Mesendoderm (in vitro differentiated cells): ENCODE measurements around the gene FAM151A.

Experiments
- DNase-seq: peaks from one replicate; pipeline ENCODE4 v3.0.0; 2013
- H2AK5ac ChIP-seq: 2 replicates; pipeline ENCODE4 v1.6.1; 2013; ENCODE audit warnings: low read length, inconsistent platforms
- H2BK120ac ChIP-seq: 2 replicates; pipeline ENCODE4 v1.6.1; 2013; ENCODE audit warnings: low read depth, mild to moderate bottlenecking, low read length, moderate library complexity, mixed read lengths
- H2BK15ac ChIP-seq: replicated peaks from 2 replicates; pipeline ENCODE4 v1.6.1; 2013; ENCODE audit warnings: low read depth, mild to moderate bottlenecking, moderate library complexity
- H2BK5ac ChIP-seq: 2 replicates; pipeline ENCODE4 v1.6.1; 2013; ENCODE audit warnings: low read length, inconsistent platforms
- H3K18ac ChIP-seq: 2 replicates; pipeline ENCODE4 v1.6.1; 2013; ENCODE audit warnings: mild to moderate bottlenecking, low read length, mixed read lengths
- H3K23ac ChIP-seq: one replicate; pipeline ENCODE4 v1.6.1; 2013; ENCODE audit warnings: low read length
- H3K27ac ChIP-seq: 2 replicates; pipeline ENCODE4 v1.5.1; 2013; ENCODE audit warnings: low read depth, mild to moderate bottlenecking, inconsistent platforms, low read length, moderate library complexity
- H3K27me3 ChIP-seq: 2 replicates; pipeline ENCODE4 v1.6.1; 2013; ENCODE audit warnings: low read length, control low read depth, mild to moderate bottlenecking, inconsistent platforms; ENCODE audit not compliant: insufficient read depth, poor library complexity
- H3K36me3 ChIP-seq: 2 replicates; pipeline ENCODE4 v1.6.1; 2013; ENCODE audit warnings: low read length, inconsistent platforms; ENCODE audit not compliant: control insufficient read depth, insufficient read depth
- H3K4ac ChIP-seq: one replicate; pipeline ENCODE4 v1.6.1; 2013; ENCODE audit warnings: low read depth, mild to moderate bottlenecking, low read length, moderate library complexity
- H3K4me1 ChIP-seq: 2 replicates; pipeline ENCODE4 v1.6.1; 2013; ENCODE audit warnings: low read depth, low read length, inconsistent platforms; ENCODE audit not compliant: control insufficient read depth
- H3K4me2 ChIP-seq: 2 replicates; pipeline ENCODE4 v1.6.1; 2013; ENCODE audit warnings: low read length
- H3K4me3 ChIP-seq: 2 replicates; pipeline ENCODE4 v1.5.1; 2013; ENCODE audit warnings: mild to moderate bottlenecking, low read length
- H3K56ac ChIP-seq: one replicate; pipeline ENCODE4 v1.6.1; 2013; ENCODE audit warnings: low read length
- H3K79me1 ChIP-seq: 2 replicates; pipeline ENCODE4 v1.6.1; 2013; ENCODE audit warnings: low read length, inconsistent platforms
- H3K79me2 ChIP-seq: 2 replicates; pipeline ENCODE4 v1.6.1; 2013; ENCODE audit warnings: mild to moderate bottlenecking, low read length; ENCODE audit not compliant: control insufficient read depth, insufficient read depth
- H3K9ac ChIP-seq: 2 replicates; pipeline ENCODE4 v1.6.1; 2013; ENCODE audit warnings: low read length, inconsistent platforms
- H4K5ac ChIP-seq: one replicate; pipeline ENCODE4 v1.6.1; 2013; ENCODE audit warnings: low read length
- H4K8ac ChIP-seq: one replicate; pipeline ENCODE4 v1.6.1; 2013; ENCODE audit warnings: low read depth, mild to moderate bottlenecking, control low read depth, low read length, moderate library complexity
- WGBS: extraction: QIAGEN DNeasy Blood & Tissue Kit; methylation state at CpG from one replicate; pipeline ENCODE4 v1.1.7; 2013; ENCODE audit warnings: low lambda C conversion rate, missing lambda C conversion rate; ENCODE audit not compliant: insufficient coverage; ENCODE audit errors: extremely low coverage; 5-methylcytosine and 5-hydroxymethylcytosine counted together

FAM151A gene

DNA sequence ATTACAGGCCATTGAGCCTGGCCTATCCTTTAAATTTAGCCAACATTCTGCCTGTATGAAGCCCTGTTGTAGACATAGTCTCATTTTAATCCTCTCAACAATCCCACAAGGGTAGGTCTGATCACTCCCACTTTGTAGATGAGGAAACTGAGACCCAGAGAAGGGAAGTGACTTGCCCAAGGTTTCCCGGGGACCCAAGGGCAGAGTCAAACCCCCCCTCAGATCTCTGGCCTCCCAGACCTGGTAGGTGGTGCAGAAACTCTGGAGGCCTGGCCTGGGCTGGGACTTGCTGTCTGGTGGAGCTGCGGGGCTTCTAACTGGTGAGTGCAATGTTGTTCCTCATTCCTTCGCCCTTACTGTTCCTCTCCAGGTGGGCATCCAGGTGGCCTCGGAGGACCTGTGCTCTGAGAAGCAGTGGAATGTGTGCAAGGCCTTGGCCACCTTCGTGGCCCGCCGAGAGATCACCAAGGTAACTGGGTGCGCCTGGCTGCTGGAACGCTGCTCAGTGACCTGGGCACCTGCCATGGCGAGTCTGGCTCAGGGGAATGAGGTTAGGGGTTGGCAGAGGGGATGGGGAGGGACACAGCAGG is 29.7 kb downstream of the FAM151A start:
- no peak overlapping the region for H3K23ac ChIP-seq
- WGBS = no CpG with 5 or more reads among the region's 10 CpGs
- no peak overlapping the region for H3K4ac ChIP-seq
- no peaks in the 10 kb centered on the region for H3K79me2 ChIP-seq
- no peak overlapping the region for H4K8ac ChIP-seq
- H3K4me3 ChIP-seq = no peak overlapping the region
- H2BK15ac ChIP-seq = no peak overlapping the region
- H2BK5ac ChIP-seq = no peak overlapping the region
- H3K4me2 ChIP-seq = no peak overlapping the region
- H3K27me3 ChIP-seq = no peaks in the 10 kb centered on the region
- no peak for DNase-seq
- no peaks in the 10 kb centered on the region for H3K4me1 ChIP-seq
- H2AK5ac ChIP-seq = no peak overlapping the region
- no peaks in the 10 kb centered on the region for H3K36me3 ChIP-seq
- no peak overlapping the region for H3K9ac ChIP-seq
- no peak overlapping the region for H3K27ac ChIP-seq
- no peak overlapping the region for H4K5ac ChIP-seq
- no peak overlapping the region for H3K56ac ChIP-seq
- H3K18ac ChIP-seq = no peak overlapping the region
- no peaks in the 10 kb centered on the region for H3K79me1 ChIP-seq
- no peak overlapping the region for H2BK120ac ChIP-seq

DNA sequence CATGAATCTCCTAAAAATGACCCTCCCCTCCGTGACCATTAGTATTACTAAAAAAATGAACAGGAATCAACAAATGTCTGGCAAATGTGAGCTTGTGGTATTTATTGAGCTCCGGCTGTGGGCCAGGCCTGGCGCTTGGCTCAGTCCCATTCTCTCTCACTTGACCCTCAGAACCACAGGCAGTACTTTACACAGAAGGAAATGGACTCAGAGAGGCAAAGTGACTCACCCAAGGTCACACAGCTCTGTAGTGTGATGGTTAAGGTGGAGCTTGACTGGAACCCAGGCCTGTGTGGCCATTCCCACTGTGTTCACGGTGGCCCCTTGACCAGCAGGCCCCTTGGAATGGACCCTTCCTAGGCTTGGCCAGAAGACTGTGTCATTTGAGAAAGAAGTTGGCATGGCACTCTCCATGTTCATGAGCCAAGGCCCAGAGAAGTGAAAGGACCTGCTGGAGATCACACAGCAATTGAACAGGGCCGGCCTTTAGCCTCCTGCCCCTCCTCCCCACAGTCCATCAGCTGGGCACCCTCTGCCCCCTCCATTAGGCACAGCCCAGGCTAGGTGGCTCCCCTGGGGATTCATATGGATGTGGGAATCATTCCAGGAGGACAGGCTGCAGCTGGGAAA is 32.1 kb downstream of the FAM151A start:
- Histone ChIP-seq H3K23ac (no peak overlapping the region), H2BK120ac (no peak overlapping the region), H3K4me3 (no peak overlapping the region), H3K4me1 (no peaks in the 10 kb centered on the region), H3K79me2 (no peaks in the 10 kb centered on the region), H3K27me3 (no peaks in the 10 kb centered on the region), H2BK15ac (no peak overlapping the region), H3K27ac (no peak overlapping the region), H3K36me3 (no peaks in the 10 kb centered on the region), H3K4ac (no peak overlapping the region), H4K8ac (no peak overlapping the region), H2AK5ac (no peak overlapping the region), H3K56ac (no peak overlapping the region), H2BK5ac (no peak overlapping the region), H3K18ac (no peak overlapping the region), H3K4me2 (no peak overlapping the region), H3K79me1 (no peaks in the 10 kb centered on the region), H3K9ac (no peak overlapping the region), H4K5ac (no peak overlapping the region)
- no peak for DNase-seq
- WGBS = no CpG with 5 or more reads among the region's 5 CpGs

DNA sequence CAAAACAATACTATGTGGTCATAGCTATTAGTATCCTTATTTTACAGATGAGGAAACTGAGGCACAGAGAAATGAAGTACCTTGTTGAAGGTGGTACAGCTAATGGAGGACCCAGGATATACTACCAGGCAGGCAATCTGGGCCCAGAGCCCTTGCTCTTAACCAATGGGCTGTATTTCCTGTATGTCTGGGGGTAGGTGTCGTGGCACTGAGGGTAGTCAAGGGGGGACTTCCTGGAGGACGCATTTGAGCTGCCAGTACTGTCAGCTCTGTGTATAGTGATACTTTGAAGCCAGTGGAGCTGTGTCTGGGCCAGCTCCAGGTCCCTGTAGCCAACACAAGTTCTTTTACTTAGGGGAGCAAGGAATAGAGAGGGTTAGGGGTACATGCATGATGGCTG is 34.9 kb downstream of the FAM151A start:
- H3K23ac ChIP-seq = no peak overlapping the region
- H2BK120ac ChIP-seq = no peak overlapping the region
- H3K4me3 ChIP-seq = no peak overlapping the region
- no peaks in the 10 kb centered on the region for H3K79me1 ChIP-seq
- H3K18ac ChIP-seq = no peak overlapping the region
- no peak overlapping the region for H2AK5ac ChIP-seq
- H3K9ac ChIP-seq = no peak overlapping the region
- no peak overlapping the region for H3K27ac ChIP-seq
- H3K4ac ChIP-seq = no peak overlapping the region
- H3K27me3 ChIP-seq = no peaks in the 10 kb centered on the region
- H4K5ac ChIP-seq = no peak overlapping the region
- WGBS = no CpG with 5 or more reads among the region's 2 CpGs
- no peaks in the 10 kb centered on the region for H3K79me2 ChIP-seq
- no peaks in the 10 kb centered on the region for H3K4me1 ChIP-seq
- no peak for DNase-seq
- H3K56ac ChIP-seq = no peak overlapping the region
- no peak overlapping the region for H4K8ac ChIP-seq
- H3K4me2 ChIP-seq = no peak overlapping the region
- no peak overlapping the region for H2BK5ac ChIP-seq
- no peak overlapping the region for H2BK15ac ChIP-seq
- H3K36me3 ChIP-seq = no peaks in the 10 kb centered on the region

DNA sequence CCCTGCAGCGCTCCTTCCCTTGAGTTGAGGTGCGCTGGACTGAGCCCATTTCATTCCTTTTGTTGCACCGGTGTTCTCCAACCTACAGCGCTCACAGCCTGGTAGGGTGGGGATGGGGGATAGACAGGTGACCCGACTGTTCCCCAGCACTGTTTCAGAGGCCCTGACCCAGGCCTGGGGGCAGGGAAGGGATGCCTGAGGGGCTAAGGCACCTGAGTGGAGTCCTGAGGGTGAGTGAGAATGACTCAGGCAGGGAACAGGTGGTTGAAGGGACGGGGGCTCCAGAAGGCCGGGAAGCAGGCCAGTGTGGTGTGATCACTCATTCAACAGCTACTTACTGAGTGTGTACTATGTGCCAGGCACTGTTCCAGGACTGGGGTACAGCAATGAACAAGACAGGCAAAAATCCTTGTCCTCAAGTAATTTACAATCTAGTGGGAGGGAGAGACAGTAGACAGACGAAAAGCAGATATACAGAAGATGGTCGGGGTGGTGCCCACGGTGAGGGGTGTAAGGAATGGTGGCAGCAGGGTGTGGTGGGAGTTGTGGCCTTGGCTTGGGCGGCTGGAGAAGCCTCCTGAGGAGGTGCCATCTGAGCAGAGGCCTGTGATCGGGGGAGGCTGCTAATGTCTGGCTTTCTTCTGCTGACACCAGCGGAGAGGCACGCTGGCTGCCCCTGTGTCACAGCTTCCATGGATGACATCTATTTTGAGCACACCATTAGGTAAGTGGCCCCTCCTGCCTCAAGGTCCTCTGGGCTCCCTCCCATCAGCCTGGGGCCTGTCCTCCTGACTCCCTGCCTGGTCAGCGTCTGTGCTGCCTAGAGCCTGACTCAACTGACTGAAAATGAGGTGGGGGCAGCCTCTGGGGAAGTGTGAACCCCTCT is 37.9 kb downstream of the FAM151A start:
- no peak for DNase-seq
- Histone ChIP-seq H3K4me3 (no peak overlapping the region), H3K36me3 (no peaks in the 10 kb centered on the region), H3K27ac (no peak overlapping the region), H3K79me1 (no peaks in the 10 kb centered on the region), H2BK15ac (no peak overlapping the region), H3K27me3 (no peaks in the 10 kb centered on the region), H4K5ac (no peak overlapping the region), H3K79me2 (no peaks in the 10 kb centered on the region), H2BK120ac (no peak overlapping the region), H3K18ac (no peak overlapping the region), H2AK5ac (no peak overlapping the region), H3K23ac (no peak overlapping the region), H3K4me2 (no peak overlapping the region), H3K56ac (no peak overlapping the region), H2BK5ac (no peak overlapping the region), H3K4ac (no peak overlapping the region), H4K8ac (no peak overlapping the region), H3K4me1 (no peaks in the 10 kb centered on the region), H3K9ac (no peak overlapping the region)
- WGBS = no CpG with 5 or more reads among the region's 15 CpGs

DNA sequence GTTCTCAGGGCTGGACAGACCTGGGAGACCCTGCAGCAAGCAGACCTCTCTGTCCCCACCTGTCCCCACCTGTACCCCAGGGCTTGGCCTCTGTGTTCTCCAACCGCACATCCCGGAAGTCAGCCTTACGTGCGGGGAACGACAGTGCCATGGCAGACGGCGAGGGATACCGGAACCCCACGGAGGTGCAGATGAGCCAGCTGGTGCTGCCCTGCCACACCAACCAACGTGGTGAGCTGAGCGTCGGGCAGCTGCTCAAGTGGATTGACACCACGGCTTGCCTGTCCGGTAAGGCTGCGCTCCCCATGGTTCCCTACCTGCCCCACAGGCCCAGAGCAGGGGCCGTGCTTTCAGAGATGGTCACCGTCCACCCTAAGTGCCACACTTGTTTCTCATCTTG is 38.8 kb downstream of the FAM151A start:
- no peak overlapping the region for H2BK5ac ChIP-seq
- H3K79me1 ChIP-seq = no peaks in the 10 kb centered on the region
- no peaks in the 10 kb centered on the region for H3K36me3 ChIP-seq
- no peak overlapping the region for H3K4me3 ChIP-seq
- no peak overlapping the region for H3K18ac ChIP-seq
- no peak overlapping the region for H3K27ac ChIP-seq
- H3K23ac ChIP-seq = no peak overlapping the region
- no peak overlapping the region for H2BK15ac ChIP-seq
- no peak overlapping the region for H4K5ac ChIP-seq
- no peak overlapping the region for H3K4ac ChIP-seq
- WGBS = no CpG with 5 or more reads among the region's 17 CpGs
- no peak overlapping the region for H2BK120ac ChIP-seq
- no peak overlapping the region for H3K4me2 ChIP-seq
- no peak overlapping the region for H4K8ac ChIP-seq
- no peaks in the 10 kb centered on the region for H3K79me2 ChIP-seq
- H3K9ac ChIP-seq = no peak overlapping the region
- no peak overlapping the region for H3K56ac ChIP-seq
- no peak overlapping the region for H2AK5ac ChIP-seq
- no peaks in the 10 kb centered on the region for H3K4me1 ChIP-seq
- no peak for DNase-seq
- H3K27me3 ChIP-seq = no peaks in the 10 kb centered on the region
